Endodermal cell (in vitro differentiated cells): ENCODE results near the gene IER2. TPM values are rescaled to one million over a fixed set of nuclear protein-coding genes. Genes with fewer than 3 reads are reported as not detected.
"Not testable (repeated sequence)": the region's sequence is repeated elsewhere in the genome, so short reads cannot be mapped to it uniquely, and the experiment has no call there.

Experiments used
- DNase-seq: peaks from one replicate; pipeline ENCODE4 v3.0.0-alpha.2; 2017
- H3K27ac ChIP-seq: 2 replicates; pipeline ENCODE4 v1.5.1; 2013; ENCODE audit warnings: mild to moderate bottlenecking, low read depth, low read length, moderate library complexity
- H3K27me3 ChIP-seq: 2 replicates; pipeline ENCODE4 v1.6.1; 2013; ENCODE audit warnings: mild to moderate bottlenecking, low read length, moderate library complexity; ENCODE audit not compliant: insufficient read depth, control insufficient read depth, poor library complexity, severe bottlenecking
- H3K36me3 ChIP-seq: 2 replicates; pipeline ENCODE4 v1.7.0; 2013; ENCODE audit warnings: mild to moderate bottlenecking, low read length, moderate library complexity; ENCODE audit not compliant: control insufficient read depth, insufficient read depth
- H3K4me1 ChIP-seq: one replicate; pipeline ENCODE4 v1.7.0; 2013; ENCODE audit warnings: low read length; ENCODE audit not compliant: control insufficient read depth, insufficient read depth
- H3K4me3 ChIP-seq: 2 replicates; pipeline ENCODE4 v1.5.1; 2013; ENCODE audit warnings: mild to moderate bottlenecking, low read length, moderate library complexity
- H3K9ac ChIP-seq: 2 replicates; pipeline ENCODE4 v1.6.1; 2013; ENCODE audit warnings: mild to moderate bottlenecking, low read length, moderate library complexity; ENCODE audit not compliant: poor library complexity, severe bottlenecking; ENCODE audit errors: extremely low read depth
- H3K9me3 ChIP-seq: 2 replicates; pipeline ENCODE4 v1.6.1; 2013; ENCODE audit warnings: mild to moderate bottlenecking, low read length, moderate library complexity; ENCODE audit not compliant: control insufficient read depth
- H3K27ac Mint-ChIP-seq: 2 replicates; pipeline ENCODE4 v1.8.0; 2020; ENCODE audit warnings: mixed read lengths
- H3K27me3 Mint-ChIP-seq: 2 replicates; pipeline ENCODE4 v1.8.0; 2021; ENCODE audit warnings: mild to moderate bottlenecking, mixed read lengths; ENCODE audit not compliant: insufficient read depth
- H3K36me3 Mint-ChIP-seq: 2 replicates; pipeline ENCODE4 v1.8.0; 2020; ENCODE audit warnings: low read depth, mixed read lengths
- H3K4me1 Mint-ChIP-seq: 2 replicates; pipeline ENCODE4 v1.8.0; 2020; ENCODE audit warnings: mixed read lengths
- H3K4me3 Mint-ChIP-seq: 2 replicates; pipeline ENCODE4 v1.8.0; 2020; ENCODE audit warnings: mild to moderate bottlenecking, moderate library complexity, mixed read lengths
- H3K9me3 Mint-ChIP-seq: 2 replicates; pipeline ENCODE4 v1.8.0; 2020; ENCODE audit warnings: mild to moderate bottlenecking, mixed read lengths
- CTCF ChIP-seq: fragments of 200-600 bp; sonication (generic); conservative IDR thresholded peaks from 2 replicates; pipeline ENCODE4 v1.5.0; 2021; ENCODE audit warnings: antibody characterized with exemption, mild to moderate bottlenecking
- WGBS, 2 experiments: methylation state at CpG; one replicate each; pipeline versions ENCODE4 v1.1.5 to v1.1.7; 2013; ENCODE audit warnings: missing lambda C conversion rate in 2 of 2, mixed read lengths in 1 of 2; ENCODE audit not compliant: insufficient coverage in 1 of 2, insufficient read length in 1 of 2; 5-methylcytosine and 5-hydroxymethylcytosine counted together
- total RNA-seq, 2 donors: library from RNA; stranded (reverse); fragmentation: NEBNext Ultra II Directional in 1 of 2; extraction: Animal tissue kit (Norgen Biotek cat#: 25700) in 1 of 2; gene quantifications; 2 replicates in 1 of 2; 3 replicates in 1 of 2; pipeline ENCODE4 v1.2.1, GENCODE V29; 2021

IER2 gene
- total RNA-seq, 2 donors from 2014 or later = 55.3 to 66.6 TPM

GRCh38 chr19:13146763-13147563, 3.2 kb upstream of the IER2 start:
- H3K4me3 Mint-ChIP-seq = no peak overlapping the region
- Histone ChIP-seq H3K4me3 (no peak overlapping the region), H3K27ac (no peak overlapping the region), H3K9me3 (no peaks in the 10 kb centered on the region), H3K27me3 (no peaks in the 10 kb centered on the region), H3K9ac (no peak overlapping the region), H3K36me3 (peaks cover 3% of the 10 kb centered on the region), H3K4me1 (no peaks in the 10 kb centered on the region)
- no peak for DNase-seq
- TF ChIP-seq CTCF = no peak
- peaks cover 6% of the 10 kb centered on the region for H3K36me3 Mint-ChIP-seq
- no peaks in the 10 kb centered on the region for H3K9me3 Mint-ChIP-seq
- H3K27ac Mint-ChIP-seq = no peak overlapping the region
- WGBS, 2 experiments = 97 to 99% methylated on average over 8 to 16 of the region's 16 CpGs
- H3K4me1 Mint-ChIP-seq = peaks cover 4% of the 10 kb centered on the region
- H3K27me3 Mint-ChIP-seq = peaks cover under 1% of the 10 kb centered on the region

GRCh38 chr19:13149173-13149627, 1.0 kb upstream of the IER2 start:
- H3K27me3 Mint-ChIP-seq, H3K9me3 Mint-ChIP-seq, H3K27ac ChIP-seq, H3K4me1 Mint-ChIP-seq, H3K4me1 ChIP-seq, H3K27ac Mint-ChIP-seq, DNase-seq, H3K36me3 ChIP-seq, H3K9me3 ChIP-seq, H3K27me3 ChIP-seq: not testable (repeated sequence)
- H3K4me3 Mint-ChIP-seq = peak overlapping the region; percentile 100
- Histone ChIP-seq H3K4me3 (peak overlapping the region; percentile 99), H3K9ac (peak overlapping the region; percentile 98)
- 69 to 70% methylated on average over 6 to 17 of the region's 17 CpGs for WGBS, 2 experiments
- H3K36me3 Mint-ChIP-seq = peaks cover 10% of the 10 kb centered on the region

- Mint-ChIP-seq H3K27ac (peak overlapping the region; percentile 100), H3K36me3 (peaks cover 13% of the 10 kb centered on the region), H3K27me3 (no peaks in the 10 kb centered on the region), H3K4me1 (peaks cover 4% of the 10 kb centered on the region), H3K4me3 (peak overlapping the region; percentile 100), H3K9me3 (no peaks in the 10 kb centered on the region)
- WGBS, 2 experiments = 1 to 10% methylated on average over 7 to 46 of the region's 46 CpGs
- Histone ChIP-seq H3K9me3 (no peaks in the 10 kb centered on the region), H3K9ac (peak overlapping the region; percentile 98), H3K4me3 (peak overlapping the region; percentile 99), H3K36me3 (no peaks in the 10 kb centered on the region), H3K27me3 (no peaks in the 10 kb centered on the region), H3K27ac (no peak overlapping the region), H3K4me1 (no peaks in the 10 kb centered on the region)
- DNase-seq = peak; percentile 81
- TF ChIP-seq CTCF = no peak
These were observed 504 bp upstream of the IER2 start for GRCh38 chr19:13149628-13150186.
